ENCODE results near the gene ANGPTL7. TPM values are rescaled to one million over a fixed set of nuclear protein-coding genes. Genes with fewer than 3 reads are reported as not detected.
"Not testable (repeated sequence)": the region's sequence is repeated elsewhere in the genome, so short reads cannot be mapped to it uniquely, and the experiment has no call there.

ANGPTL7 gene
- total RNA-seq, 1 experiment from 2014 or later, result not detected

DNA sequence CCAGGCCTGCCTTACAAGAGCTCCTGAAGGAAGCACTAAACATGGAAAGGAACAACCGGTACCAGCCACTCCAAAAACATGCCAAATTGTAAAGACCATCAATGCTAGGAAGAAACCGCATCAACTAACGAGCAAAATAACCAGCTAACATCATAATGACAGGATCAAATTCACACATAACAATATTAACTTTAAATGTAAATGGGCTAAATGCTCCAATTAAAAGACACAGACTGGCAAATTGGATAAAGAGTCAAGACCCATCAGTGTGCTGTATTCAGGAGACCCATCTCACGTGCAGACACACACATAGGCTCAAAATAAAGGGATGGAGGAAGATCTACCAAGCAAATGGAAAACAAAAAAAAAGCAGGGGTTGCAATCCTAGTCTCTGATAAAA, 26.4 kb upstream of the ANGPTL7 start:
- CTCF ChIA-PET; H3K9me2 ChIP-seq (ENCODE audit: insufficient read depth); RAD21 ChIA-PET (ENCODE audit: low non-redundant PET in 1 of 2, low total read pairs in 2 of 2, uncharacterized antibody in 2 of 2, unreplicated experiment in 2 of 2); POLR2A ChIA-PET; H3K4me3 ChIP-seq (replicated peaks in 1 of 2; ENCODE audit: low read depth in 1 of 2, low read length in 2 of 2); DNase-seq (ENCODE audit: low read depth, low spot score); H2AFZ ChIP-seq (ENCODE audit: low read depth, low read length, poor library complexity, severe bottlenecking); H3K27ac ChIP-seq (ENCODE audit: low read depth, low read length); H3K9ac ChIP-seq (ENCODE audit: low read length); H3K9me3 ChIP-seq (ENCODE audit: control insufficient read depth in 1 of 2, insufficient read depth in 1 of 2, low read depth in 1 of 2, low read length in 2 of 2); H3K4me2 ChIP-seq (ENCODE audit: low read length); H4K20me1 ChIP-seq (ENCODE audit: insufficient read depth); H3K4me1 ChIP-seq (ENCODE audit: control insufficient read depth in 1 of 2, insufficient read depth in 2 of 2, low read length in 2 of 2); H3K36me3 ChIP-seq (ENCODE audit: control insufficient read depth in 1 of 2, insufficient read depth in 2 of 2, low read length in 2 of 2); H3K27me3 ChIP-seq (ENCODE audit: insufficient read depth, low read length); ATAC-seq; H3K79me2 ChIP-seq (ENCODE audit: insufficient read depth, low read length); BruUV-seq (replicated peaks); intact Hi-C loops (cut with micrococcal nuclease): not testable (repeated sequence)

DNA sequence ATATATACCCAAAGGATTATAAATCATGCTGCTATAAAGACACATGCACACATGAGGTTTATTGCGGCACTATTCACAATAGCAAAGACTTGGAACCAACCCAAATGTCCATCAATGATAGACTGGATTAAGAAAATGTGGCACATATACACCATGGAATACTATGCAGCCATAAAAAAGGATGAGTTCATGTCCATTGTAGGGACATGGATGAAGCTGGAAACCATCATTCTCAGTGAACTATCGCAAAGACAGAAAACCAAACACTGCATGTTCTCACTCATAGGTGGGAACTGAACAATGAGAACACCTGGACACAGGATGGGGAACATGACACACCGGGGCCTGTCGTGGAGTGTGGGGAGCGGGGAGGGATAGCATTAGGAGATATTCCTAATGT, 22.4 kb upstream of the ANGPTL7 start:
- ATAC-seq; H3K4me2 ChIP-seq (ENCODE audit: low read length); DNase-seq (ENCODE audit: low read depth, low spot score); H3K27me3 ChIP-seq (ENCODE audit: insufficient read depth, low read length); RAD21 ChIA-PET (ENCODE audit: low non-redundant PET in 1 of 2, low total read pairs in 2 of 2, uncharacterized antibody in 2 of 2, unreplicated experiment in 2 of 2); BruUV-seq (replicated peaks); H3K9me2 ChIP-seq (ENCODE audit: insufficient read depth); POLR2A ChIA-PET; H3K36me3 ChIP-seq (ENCODE audit: control insufficient read depth in 1 of 2, insufficient read depth in 2 of 2, low read length in 2 of 2); H3K79me2 ChIP-seq (ENCODE audit: insufficient read depth, low read length); intact Hi-C loops (cut with micrococcal nuclease); CTCF ChIA-PET; H3K9me3 ChIP-seq (ENCODE audit: control insufficient read depth in 1 of 2, insufficient read depth in 1 of 2, low read depth in 1 of 2, low read length in 2 of 2); H3K27ac ChIP-seq (ENCODE audit: low read depth, low read length); H2AFZ ChIP-seq (ENCODE audit: low read depth, low read length, poor library complexity, severe bottlenecking); H3K4me3 ChIP-seq (replicated peaks in 1 of 2; ENCODE audit: low read depth in 1 of 2, low read length in 2 of 2); H3K4me1 ChIP-seq (ENCODE audit: control insufficient read depth in 1 of 2, insufficient read depth in 2 of 2, low read length in 2 of 2); H3K9ac ChIP-seq (ENCODE audit: low read length); H4K20me1 ChIP-seq (ENCODE audit: insufficient read depth): not testable (repeated sequence)

DNA sequence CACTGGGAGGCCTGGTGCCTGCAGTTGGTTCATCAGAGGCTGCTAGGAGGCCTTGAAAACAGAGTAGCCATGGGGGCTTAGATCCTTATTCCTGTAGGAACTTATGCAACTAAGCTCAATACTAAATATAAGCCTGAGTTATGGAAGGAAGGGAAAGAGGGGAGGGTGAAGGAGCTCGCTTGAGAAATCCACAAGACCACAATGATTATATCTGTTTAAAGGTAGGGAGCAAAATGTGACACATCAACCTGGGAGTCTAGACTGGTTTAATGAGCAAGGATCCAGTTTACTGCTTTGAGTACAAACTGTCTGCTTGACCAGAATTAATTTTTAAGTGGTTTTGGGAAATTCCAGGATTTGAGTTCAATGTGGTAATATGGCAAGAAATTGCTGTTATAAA, 20.4 kb upstream of the ANGPTL7 start:
- Histone ChIP-seq H3K4me1 (ENCODE audit: control insufficient read depth in 1 of 2, insufficient read depth in 2 of 2, low read length in 2 of 2) (no peaks in the 10 kb centered on the region), H3K4me3 (replicated peaks in 1 of 2; ENCODE audit: low read depth in 1 of 2, low read length in 2 of 2) (no peak overlapping the region), H3K9me3 (ENCODE audit: control insufficient read depth in 1 of 2, insufficient read depth in 1 of 2, low read depth in 1 of 2, low read length in 2 of 2) (no peaks in the 10 kb centered on the region), H3K79me2 (ENCODE audit: insufficient read depth, low read length) (no peaks in the 10 kb centered on the region), H2AFZ (ENCODE audit: low read depth, low read length, poor library complexity, severe bottlenecking) (no peak overlapping the region), H3K36me3 (ENCODE audit: control insufficient read depth in 1 of 2, insufficient read depth in 2 of 2, low read length in 2 of 2) (no peaks in the 10 kb centered on the region), H3K4me2 (ENCODE audit: low read length) (no peak overlapping the region), H3K27ac (ENCODE audit: low read depth, low read length) (no peak overlapping the region), H3K9me2 (ENCODE audit: insufficient read depth) (no peaks in the 10 kb centered on the region), H3K9ac (ENCODE audit: low read length) (no peak overlapping the region), H4K20me1 (ENCODE audit: insufficient read depth) (no peaks in the 10 kb centered on the region), H3K27me3 (ENCODE audit: insufficient read depth, low read length) (no peaks in the 10 kb centered on the region)
- POLR2A ChIA-PET, result no interaction called here
- CTCF ChIA-PET, result no interaction called here
- TF ChIP-seq ZNF274 (IDR thresholded peaks at IDR 0.05; ENCODE audit: low read depth, low read length), result no peak
- RAD21 ChIA-PET (ENCODE audit: low non-redundant PET in 1 of 2, low total read pairs in 2 of 2, uncharacterized antibody in 2 of 2, unreplicated experiment in 2 of 2), result no interaction called here
- no TSS peak for BruUV-seq (replicated peaks)
- no peak for DNase-seq (ENCODE audit: low read depth, low spot score)
- intact Hi-C loops (cut with micrococcal nuclease), result no loop called here
- ATAC-seq, result no peak
